Measurements from ENCODE around the gene TM2D1. TPM values are rescaled to one million over a fixed set of nuclear protein-coding genes. Genes with fewer than 3 reads are reported as not detected.
"Not testable (repeated sequence)": the region's sequence is repeated elsewhere in the genome, so short reads cannot be mapped to it uniquely, and the experiment has no call there.

Gene TM2D1
- total and polyA plus RNA-seq, 9 donors: 48.6 to 61.1 (median 56.8) TPM

GRCh38 chr1:61748566-61748965, 23.6 kb upstream of the TM2D1 start:
- no peak for DNase-seq
- Histone ChIP-seq H3K27ac (ENCODE audit: low read length) (no peak overlapping the region), H3K4me3 (ENCODE audit: low read length) (no peak overlapping the region), H3K9me3 (replicated peaks; ENCODE audit: control insufficient read depth, low read depth, low read length) (no peaks in the 10 kb centered on the region), H3K27me3 (ENCODE audit: control insufficient read depth, insufficient read depth, low read length) (no peaks in the 10 kb centered on the region), H3K36me3 (ENCODE audit: control insufficient read depth, insufficient read depth, low read length) (no peaks in the 10 kb centered on the region), H3K4me1 (ENCODE audit: control insufficient read depth, insufficient read depth, low read length) (peaks cover 4% of the 10 kb centered on the region)
- no CpG with 5 or more reads among the region's 4 CpGs for WGBS (ENCODE audit: insufficient coverage)

GRCh38 chr1:61746813-61747212, 21.9 kb upstream of the TM2D1 start:
- peaks cover 8% of the 10 kb centered on the region for H3K4me1 ChIP-seq (ENCODE audit: control insufficient read depth, insufficient read depth, low read length)
- no CpG with 5 or more reads among the region's 1 CpG for WGBS (ENCODE audit: insufficient coverage)
- H3K27me3 ChIP-seq (ENCODE audit: control insufficient read depth, insufficient read depth, low read length): peaks cover 4% of the 10 kb centered on the region
- H3K9me3 ChIP-seq (replicated peaks; ENCODE audit: control insufficient read depth, low read depth, low read length): no peaks in the 10 kb centered on the region
- no peak overlapping the region for H3K27ac ChIP-seq (ENCODE audit: low read length)
- peak; percentile 22 for DNase-seq
- no peaks in the 10 kb centered on the region for H3K36me3 ChIP-seq (ENCODE audit: control insufficient read depth, insufficient read depth, low read length)
- no peak overlapping the region for H3K4me3 ChIP-seq (ENCODE audit: low read length)

GRCh38 chr1:61743716-61744580, 19.0 kb upstream of the TM2D1 start:
- H3K27me3 ChIP-seq (ENCODE audit: control insufficient read depth, insufficient read depth, low read length): peaks cover 4% of the 10 kb centered on the region
- peak overlapping the region; percentile 80 for H3K4me3 ChIP-seq (ENCODE audit: low read length)
- no peaks in the 10 kb centered on the region for H3K9me3 ChIP-seq (replicated peaks; ENCODE audit: control insufficient read depth, low read depth, low read length)
- WGBS (ENCODE audit: insufficient coverage): 92% methylated on average over 4 of the region's 6 CpGs
- peaks cover 11% of the 10 kb centered on the region for H3K4me1 ChIP-seq (ENCODE audit: control insufficient read depth, insufficient read depth, low read length)
- peak overlapping the region; percentile 97 for H3K27ac ChIP-seq (ENCODE audit: low read length)
- DNase-seq: no peak
- H3K36me3 ChIP-seq (ENCODE audit: control insufficient read depth, insufficient read depth, low read length): no peaks in the 10 kb centered on the region

- peaks cover 11% of the 10 kb centered on the region for H3K4me1 ChIP-seq (ENCODE audit: control insufficient read depth, insufficient read depth, low read length)
- no peaks in the 10 kb centered on the region for H3K9me3 ChIP-seq (replicated peaks; ENCODE audit: control insufficient read depth, low read depth, low read length)
- peaks cover 4% of the 10 kb centered on the region for H3K27me3 ChIP-seq (ENCODE audit: control insufficient read depth, insufficient read depth, low read length)
- no peak for DNase-seq
- H3K4me3 ChIP-seq (ENCODE audit: low read length): peak overlapping the region; percentile 80
- H3K27ac ChIP-seq (ENCODE audit: low read length): peak overlapping the region; percentile 97
- no peaks in the 10 kb centered on the region for H3K36me3 ChIP-seq (ENCODE audit: control insufficient read depth, insufficient read depth, low read length)
- WGBS (ENCODE audit: insufficient coverage): 43% methylated on average over 4 of the region's 5 CpGs
Observed at GRCh38 chr1:61743431-61743705, 18.4 kb upstream of the TM2D1 start.

- peak overlapping the region; percentile 80 for H3K4me3 ChIP-seq (ENCODE audit: low read length)
- WGBS (ENCODE audit: insufficient coverage): under 1% methylated on average over 52 of the region's 74 CpGs
- H3K4me1 ChIP-seq (ENCODE audit: control insufficient read depth, insufficient read depth, low read length): peaks cover 11% of the 10 kb centered on the region
- DNase-seq: peak; percentile 79
- peak overlapping the region; percentile 97 for H3K27ac ChIP-seq (ENCODE audit: low read length)
- H3K36me3 ChIP-seq (ENCODE audit: control insufficient read depth, insufficient read depth, low read length): no peaks in the 10 kb centered on the region
- no peaks in the 10 kb centered on the region for H3K9me3 ChIP-seq (replicated peaks; ENCODE audit: control insufficient read depth, low read depth, low read length)
- H3K27me3 ChIP-seq (ENCODE audit: control insufficient read depth, insufficient read depth, low read length): peaks cover 4% of the 10 kb centered on the region
Observed at GRCh38 chr1:61742620-61743430, 17.9 kb upstream of the TM2D1 start.

- Histone ChIP-seq H3K36me3 (ENCODE audit: control insufficient read depth, insufficient read depth, low read length) (no peaks in the 10 kb centered on the region), H3K9me3 (replicated peaks; ENCODE audit: control insufficient read depth, low read depth, low read length) (no peaks in the 10 kb centered on the region), H3K27ac (ENCODE audit: low read length) (peak within 1 kb of the TSS; percentile 97), H3K4me1 (ENCODE audit: control insufficient read depth, insufficient read depth, low read length) (peaks cover 11% of the 10 kb centered on the region), H3K27me3 (ENCODE audit: control insufficient read depth, insufficient read depth, low read length) (peaks cover 4% of the 10 kb centered on the region), H3K4me3 (ENCODE audit: low read length) (peak within 1 kb of the TSS; percentile 80)
- peak; percentile 65 for DNase-seq
- WGBS (ENCODE audit: insufficient coverage): 1% methylated on average over 43 of the region's 54 CpGs
Observed at GRCh38 chr1:61741711-61742619, 17.0 kb upstream of the TM2D1 start, which contains the start of gene PATJ. Gene PATJ (plus strand): TSS chr1:61742480. CDS start chr1:61762893, 20,413 bp downstream.

GRCh38 chr1:61740751-61741700, 16.1 kb upstream of the TM2D1 start:
- Histone ChIP-seq H3K4me3 (ENCODE audit: low read length) (peak overlapping the region; percentile 65), H3K27me3 (ENCODE audit: control insufficient read depth, insufficient read depth, low read length) (peaks cover 4% of the 10 kb centered on the region), H3K9me3 (replicated peaks; ENCODE audit: control insufficient read depth, low read depth, low read length) (no peaks in the 10 kb centered on the region), H3K36me3 (ENCODE audit: control insufficient read depth, insufficient read depth, low read length) (no peaks in the 10 kb centered on the region), H3K4me1 (ENCODE audit: control insufficient read depth, insufficient read depth, low read length) (peaks cover 11% of the 10 kb centered on the region), H3K27ac (ENCODE audit: low read length) (peak overlapping the region; percentile 90)
- 93% methylated on average over 4 of the region's 19 CpGs for WGBS (ENCODE audit: insufficient coverage)
- DNase-seq: peak; percentile 18

GRCh38 chr1:61732726-61733125, 7.8 kb upstream of the TM2D1 start:
- no CpG with 5 or more reads among the region's 3 CpGs for WGBS (ENCODE audit: insufficient coverage)
- Histone ChIP-seq H3K4me1 (ENCODE audit: control insufficient read depth, insufficient read depth, low read length) (no peaks in the 10 kb centered on the region), H3K4me3 (ENCODE audit: low read length) (no peak overlapping the region), H3K9me3 (replicated peaks; ENCODE audit: control insufficient read depth, low read depth, low read length) (no peaks in the 10 kb centered on the region), H3K27me3 (ENCODE audit: control insufficient read depth, insufficient read depth, low read length) (no peaks in the 10 kb centered on the region), H3K27ac (ENCODE audit: low read length) (no peak overlapping the region), H3K36me3 (ENCODE audit: control insufficient read depth, insufficient read depth, low read length) (no peaks in the 10 kb centered on the region)
- peak; percentile 87 for DNase-seq

- not testable (repeated sequence) for H3K27ac ChIP-seq (ENCODE audit: low read length); H3K9me3 ChIP-seq (replicated peaks; ENCODE audit: control insufficient read depth, low read depth, low read length); DNase-seq; H3K4me3 ChIP-seq (ENCODE audit: low read length); H3K4me1 ChIP-seq (ENCODE audit: control insufficient read depth, insufficient read depth, low read length); H3K27me3 ChIP-seq (ENCODE audit: control insufficient read depth, insufficient read depth, low read length); H3K36me3 ChIP-seq (ENCODE audit: control insufficient read depth, insufficient read depth, low read length)
- no CpG with 5 or more reads among the region's 1 CpG for WGBS (ENCODE audit: insufficient coverage)
Observed at GRCh38 chr1:61730679-61731078, 5.7 kb upstream of the TM2D1 start.
